Ishikawa (cell line): ENCODE data around the gene AP1B1.

ENCODE experiments used
- CEBPB ChIP-seq: IDR thresholded peaks from 2 replicates; pipeline ENCODE4 v1.6.1; 2012
- CREB1 ChIP-seq: IDR thresholded peaks from 2 replicates; pipeline ENCODE4 v1.6.1; 2012; ENCODE audit warnings: low read depth
- EGR1 ChIP-seq: IDR thresholded peaks from 2 replicates; pipeline ENCODE4 v1.6.1; 2012
- FOXM1 ChIP-seq: IDR thresholded peaks from 2 replicates; pipeline ENCODE4 v1.6.1; 2012; ENCODE audit warnings: low read depth, borderline replicate concordance
- MAX ChIP-seq: IDR thresholded peaks from 2 replicates; pipeline ENCODE4 v1.6.1; 2012
- NFIC ChIP-seq: IDR thresholded peaks from 2 replicates; pipeline ENCODE4 v1.6.1; 2012
- RAD21 ChIP-seq: IDR thresholded peaks from 2 replicates; pipeline ENCODE4 v1.6.1; 2012; ENCODE audit warnings: low read depth
- TAF1 ChIP-seq: IDR thresholded peaks from 2 replicates; pipeline ENCODE4 v1.6.1; 2012; ENCODE audit warnings: low read depth, mild to moderate bottlenecking
- TCF12 ChIP-seq: IDR thresholded peaks from 2 replicates; pipeline ENCODE4 v1.6.1; 2012; ENCODE audit warnings: low read depth
- YY1 ChIP-seq: IDR thresholded peaks from 2 replicates; pipeline ENCODE4 v1.6.1; 2012; ENCODE audit warnings: low read depth
- ZBTB7A ChIP-seq: IDR thresholded peaks from 2 replicates; pipeline ENCODE4 v1.6.1; 2012; ENCODE audit warnings: low read depth
- TF ChIP-seq, protein P1 (sequence below): IDR thresholded peaks from 2 replicates; pipeline ENCODE4 v1.6.1; 2012; ENCODE audit warnings: low read depth, mild to moderate bottlenecking

GRCh38 chr22:29302402-29302680, 86.0 kb downstream of the AP1B1 start:
- TF ChIP-seq, protein P1, sequence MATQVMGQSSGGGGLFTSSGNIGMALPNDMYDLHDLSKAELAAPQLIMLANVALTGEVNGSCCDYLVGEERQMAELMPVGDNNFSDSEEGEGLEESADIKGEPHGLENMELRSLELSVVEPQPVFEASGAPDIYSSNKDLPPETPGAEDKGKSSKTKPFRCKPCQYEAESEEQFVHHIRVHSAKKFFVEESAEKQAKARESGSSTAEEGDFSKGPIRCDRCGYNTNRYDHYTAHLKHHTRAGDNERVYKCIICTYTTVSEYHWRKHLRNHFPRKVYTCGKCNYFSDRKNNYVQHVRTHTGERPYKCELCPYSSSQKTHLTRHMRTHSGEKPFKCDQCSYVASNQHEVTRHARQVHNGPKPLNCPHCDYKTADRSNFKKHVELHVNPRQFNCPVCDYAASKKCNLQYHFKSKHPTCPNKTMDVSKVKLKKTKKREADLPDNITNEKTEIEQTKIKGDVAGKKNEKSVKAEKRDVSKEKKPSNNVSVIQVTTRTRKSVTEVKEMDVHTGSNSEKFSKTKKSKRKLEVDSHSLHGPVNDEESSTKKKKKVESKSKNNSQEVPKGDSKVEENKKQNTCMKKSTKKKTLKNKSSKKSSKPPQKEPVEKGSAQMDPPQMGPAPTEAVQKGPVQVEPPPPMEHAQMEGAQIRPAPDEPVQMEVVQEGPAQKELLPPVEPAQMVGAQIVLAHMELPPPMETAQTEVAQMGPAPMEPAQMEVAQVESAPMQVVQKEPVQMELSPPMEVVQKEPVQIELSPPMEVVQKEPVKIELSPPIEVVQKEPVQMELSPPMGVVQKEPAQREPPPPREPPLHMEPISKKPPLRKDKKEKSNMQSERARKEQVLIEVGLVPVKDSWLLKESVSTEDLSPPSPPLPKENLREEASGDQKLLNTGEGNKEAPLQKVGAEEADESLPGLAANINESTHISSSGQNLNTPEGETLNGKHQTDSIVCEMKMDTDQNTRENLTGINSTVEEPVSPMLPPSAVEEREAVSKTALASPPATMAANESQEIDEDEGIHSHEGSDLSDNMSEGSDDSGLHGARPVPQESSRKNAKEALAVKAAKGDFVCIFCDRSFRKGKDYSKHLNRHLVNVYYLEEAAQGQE = no peak
- no peak for TF ChIP-seq TAF1
- no peak for TF ChIP-seq ZBTB7A
- no peak for TF ChIP-seq YY1
- TF ChIP-seq RAD21 = no peak
- no peak for TF ChIP-seq EGR1
- no peak for TF ChIP-seq NFIC
- no peak for TF ChIP-seq TCF12
- TF ChIP-seq CREB1 = no peak
- no peak for TF ChIP-seq MAX
- no peak for TF ChIP-seq CEBPB
- TF ChIP-seq FOXM1 = no peak
